Lower leg skin (tissue), 3 donors: Measurements from ENCODE around the gene UCN.

Experiments
- POLR2A ChIP-seq, 2 donors: fragments of 450-650 bp; IDR thresholded peaks; one replicate each; pipeline ENCODE4 v1.6.1; 2016 to 2017; ENCODE audit warnings: antibody characterized with exemption in 2 of 2, mild to moderate bottlenecking in 1 of 2, moderate library complexity in 1 of 2
- TF ChIP-seq, protein P1 (sequence below), 3 donors: fragments of 450-650 bp; IDR thresholded peaks; one replicate each; pipeline ENCODE4 v1.5.1; 2016; ENCODE audit warnings: antibody characterized with exemption in 3 of 3, mild to moderate bottlenecking in 3 of 3, moderate library complexity in 2 of 3

DNA sequence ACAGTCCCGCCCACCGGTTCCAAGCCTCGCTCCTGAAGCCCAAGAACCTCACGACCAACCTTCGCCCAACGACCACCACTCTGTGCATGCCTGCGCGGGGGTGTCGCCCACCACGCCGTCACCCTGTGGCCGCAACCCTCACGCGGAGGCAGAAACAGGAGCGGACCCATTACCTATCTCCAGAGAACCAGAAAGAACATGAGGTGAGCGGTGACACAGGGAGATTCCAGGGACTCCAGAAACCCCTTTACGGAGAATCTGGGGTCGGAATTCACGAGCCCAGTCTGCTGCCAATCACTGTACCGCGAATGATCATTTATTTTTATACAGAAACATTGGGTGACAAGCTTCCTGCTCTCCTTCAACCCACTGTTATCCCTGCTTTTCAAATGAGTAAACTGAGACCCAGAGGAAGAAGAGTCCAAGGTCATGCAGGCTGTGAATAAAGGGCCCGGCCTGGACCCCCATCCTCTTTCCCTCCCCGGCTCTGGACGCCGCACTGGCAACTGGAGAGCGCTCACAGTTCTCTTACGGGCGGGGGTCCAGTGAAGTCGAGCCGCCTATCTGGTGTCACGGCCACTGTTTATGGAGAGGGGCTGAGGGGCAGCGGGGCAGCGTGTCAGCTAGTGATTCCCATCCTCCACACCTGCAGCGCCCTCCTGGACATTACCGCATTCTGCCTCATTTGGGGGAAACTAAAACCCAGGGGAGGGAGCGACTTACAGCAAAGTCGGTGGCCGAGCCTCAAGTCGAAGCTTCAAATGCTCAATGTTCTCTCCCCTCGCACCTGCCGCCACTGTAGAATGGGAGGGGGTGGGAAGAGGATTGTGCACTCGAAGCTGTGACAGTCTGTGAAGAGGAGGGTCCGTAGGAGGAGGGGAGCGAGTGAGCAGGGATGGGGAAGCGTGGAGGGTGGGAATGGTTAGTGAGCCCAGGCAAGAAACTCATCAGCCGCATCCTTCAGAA, 44.7 kb downstream of the UCN start:
- TF ChIP-seq, protein P1, sequence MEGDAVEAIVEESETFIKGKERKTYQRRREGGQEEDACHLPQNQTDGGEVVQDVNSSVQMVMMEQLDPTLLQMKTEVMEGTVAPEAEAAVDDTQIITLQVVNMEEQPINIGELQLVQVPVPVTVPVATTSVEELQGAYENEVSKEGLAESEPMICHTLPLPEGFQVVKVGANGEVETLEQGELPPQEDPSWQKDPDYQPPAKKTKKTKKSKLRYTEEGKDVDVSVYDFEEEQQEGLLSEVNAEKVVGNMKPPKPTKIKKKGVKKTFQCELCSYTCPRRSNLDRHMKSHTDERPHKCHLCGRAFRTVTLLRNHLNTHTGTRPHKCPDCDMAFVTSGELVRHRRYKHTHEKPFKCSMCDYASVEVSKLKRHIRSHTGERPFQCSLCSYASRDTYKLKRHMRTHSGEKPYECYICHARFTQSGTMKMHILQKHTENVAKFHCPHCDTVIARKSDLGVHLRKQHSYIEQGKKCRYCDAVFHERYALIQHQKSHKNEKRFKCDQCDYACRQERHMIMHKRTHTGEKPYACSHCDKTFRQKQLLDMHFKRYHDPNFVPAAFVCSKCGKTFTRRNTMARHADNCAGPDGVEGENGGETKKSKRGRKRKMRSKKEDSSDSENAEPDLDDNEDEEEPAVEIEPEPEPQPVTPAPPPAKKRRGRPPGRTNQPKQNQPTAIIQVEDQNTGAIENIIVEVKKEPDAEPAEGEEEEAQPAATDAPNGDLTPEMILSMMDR (IDR thresholded peaks at IDR 0.05), result no peak
- no peak for TF ChIP-seq POLR2A (IDR thresholded peaks at IDR 0.05)
